Fibroblast of mammary gland (primary cell): ENCODE results near the gene GPR75.
"Not testable (repeated sequence)": the region's sequence is repeated elsewhere in the genome, so short reads cannot be mapped to it uniquely, and the experiment has no call there.

ENCODE experiments used
- DNase-seq: peaks from one replicate; pipeline ENCODE4 v3.0.0-alpha.2; 2010; ENCODE audit warnings: low read depth
- H3K4me3 ChIP-seq: 2 replicates; pipeline ENCODE4 v1.5.1; 2011; ENCODE audit warnings: low read depth, mild to moderate bottlenecking, low read length, moderate library complexity; ENCODE audit not compliant: control insufficient read depth
- TF ChIP-seq, protein P1 (sequence below): conservative IDR thresholded peaks from 2 replicates; pipeline ENCODE4 v1.5.1; 2011; ENCODE audit warnings: low read depth, low read length, inconsistent platforms; ENCODE audit not compliant: control insufficient read depth, insufficient read depth

The GPR75 gene

DNA sequence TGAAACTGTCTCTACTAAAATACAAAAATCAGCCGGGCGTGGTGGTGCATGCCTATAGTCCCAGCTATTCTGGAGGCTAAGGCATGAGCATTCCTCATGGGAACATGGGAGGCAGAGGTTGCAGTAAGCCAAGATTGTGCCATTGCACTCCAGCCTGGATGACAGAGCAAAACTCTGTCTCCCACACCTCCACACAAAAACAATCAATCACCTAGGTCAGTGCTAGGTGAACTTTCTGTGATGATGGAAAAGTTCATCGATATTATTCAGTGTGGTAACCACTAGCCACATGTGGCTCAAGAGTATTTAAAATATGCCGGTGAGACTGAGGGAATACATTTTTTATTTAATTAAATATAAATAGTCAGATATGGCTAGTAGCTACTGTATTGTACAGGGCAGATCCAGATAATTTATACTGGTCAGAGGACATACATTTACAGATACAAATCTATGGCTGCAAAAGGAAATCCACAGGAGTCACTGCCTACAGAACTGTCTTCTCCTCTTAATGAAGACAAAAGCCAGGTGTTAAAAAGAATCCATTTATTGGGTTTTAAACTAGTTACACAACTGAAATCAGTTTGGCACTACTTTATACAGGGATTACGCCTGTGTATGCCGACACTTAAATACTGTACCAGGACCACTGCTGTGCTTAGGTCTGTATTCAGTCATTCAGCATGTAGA, 3.9 kb upstream of the GPR75 start:
- no peak overlapping the region for H3K4me3 ChIP-seq
- TF ChIP-seq, protein P1, sequence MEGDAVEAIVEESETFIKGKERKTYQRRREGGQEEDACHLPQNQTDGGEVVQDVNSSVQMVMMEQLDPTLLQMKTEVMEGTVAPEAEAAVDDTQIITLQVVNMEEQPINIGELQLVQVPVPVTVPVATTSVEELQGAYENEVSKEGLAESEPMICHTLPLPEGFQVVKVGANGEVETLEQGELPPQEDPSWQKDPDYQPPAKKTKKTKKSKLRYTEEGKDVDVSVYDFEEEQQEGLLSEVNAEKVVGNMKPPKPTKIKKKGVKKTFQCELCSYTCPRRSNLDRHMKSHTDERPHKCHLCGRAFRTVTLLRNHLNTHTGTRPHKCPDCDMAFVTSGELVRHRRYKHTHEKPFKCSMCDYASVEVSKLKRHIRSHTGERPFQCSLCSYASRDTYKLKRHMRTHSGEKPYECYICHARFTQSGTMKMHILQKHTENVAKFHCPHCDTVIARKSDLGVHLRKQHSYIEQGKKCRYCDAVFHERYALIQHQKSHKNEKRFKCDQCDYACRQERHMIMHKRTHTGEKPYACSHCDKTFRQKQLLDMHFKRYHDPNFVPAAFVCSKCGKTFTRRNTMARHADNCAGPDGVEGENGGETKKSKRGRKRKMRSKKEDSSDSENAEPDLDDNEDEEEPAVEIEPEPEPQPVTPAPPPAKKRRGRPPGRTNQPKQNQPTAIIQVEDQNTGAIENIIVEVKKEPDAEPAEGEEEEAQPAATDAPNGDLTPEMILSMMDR, result no peak
- no peak for DNase-seq

DNA sequence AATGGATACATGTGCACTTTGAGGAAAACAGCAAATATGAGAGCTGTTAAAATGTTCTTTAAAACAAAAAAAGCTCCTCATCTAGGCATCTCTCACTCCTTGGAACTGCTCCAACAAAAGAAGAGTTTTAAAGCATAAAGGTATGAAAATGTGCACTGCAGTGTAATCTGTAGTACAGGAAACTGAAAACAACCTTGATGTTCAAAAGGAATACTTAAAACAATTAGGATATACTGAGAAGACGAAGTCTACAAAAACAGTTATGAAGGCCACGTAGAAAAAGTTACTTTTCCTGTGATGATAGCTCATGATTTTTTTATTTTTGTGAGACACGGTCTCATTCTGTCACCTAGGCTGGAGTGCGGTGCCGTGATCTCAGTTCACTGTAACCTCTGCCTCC, 2.1 kb upstream of the GPR75 start:
- no peak overlapping the region for H3K4me3 ChIP-seq
- TF ChIP-seq, protein P1, result no peak
- DNase-seq, result no peak

DNA sequence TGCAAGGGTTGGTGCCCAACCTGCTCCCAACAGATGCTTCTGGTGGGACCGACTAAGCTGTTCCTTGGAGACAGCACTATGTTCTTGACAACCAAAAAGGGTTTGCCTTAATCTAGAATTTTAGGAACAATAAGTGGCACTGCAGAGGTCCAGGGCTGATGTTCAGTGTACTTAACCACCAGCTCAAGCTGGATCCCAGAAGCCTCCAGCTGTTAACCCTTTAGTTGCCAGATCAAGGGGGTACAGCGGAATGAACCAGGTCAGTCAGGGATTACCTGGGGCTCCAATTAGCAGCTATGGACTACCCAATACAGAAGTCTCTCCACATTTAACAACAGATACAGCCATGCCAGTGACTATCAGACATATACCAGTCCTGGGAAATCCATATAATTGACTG, 3.5 kb downstream of the GPR75 start:
- TF ChIP-seq, protein P1, result no peak
- DNase-seq, result no peak
- H3K4me3 ChIP-seq, result no peak overlapping the region

DNA sequence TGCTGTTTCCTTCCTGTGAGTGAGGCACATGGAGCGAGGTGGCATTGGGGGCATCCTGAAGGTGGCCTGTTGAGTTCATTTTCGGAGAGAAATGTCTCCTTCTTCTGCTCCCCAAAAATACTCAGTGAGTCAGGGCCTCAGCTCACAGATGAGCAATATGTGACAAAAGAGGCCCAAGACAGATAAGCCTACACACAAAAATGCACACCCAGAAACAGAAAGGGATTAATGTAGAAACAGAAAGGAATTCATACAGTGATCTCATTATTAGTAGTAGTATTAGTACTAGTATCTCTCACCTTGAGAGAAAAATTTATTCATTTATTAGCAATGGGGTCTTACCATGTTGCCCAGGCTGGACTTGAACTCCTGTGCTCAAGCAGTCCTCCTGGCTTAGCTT, 5.1 kb downstream of the GPR75 start:
- DNase-seq, result no peak
- no peak overlapping the region for H3K4me3 ChIP-seq

DNA sequence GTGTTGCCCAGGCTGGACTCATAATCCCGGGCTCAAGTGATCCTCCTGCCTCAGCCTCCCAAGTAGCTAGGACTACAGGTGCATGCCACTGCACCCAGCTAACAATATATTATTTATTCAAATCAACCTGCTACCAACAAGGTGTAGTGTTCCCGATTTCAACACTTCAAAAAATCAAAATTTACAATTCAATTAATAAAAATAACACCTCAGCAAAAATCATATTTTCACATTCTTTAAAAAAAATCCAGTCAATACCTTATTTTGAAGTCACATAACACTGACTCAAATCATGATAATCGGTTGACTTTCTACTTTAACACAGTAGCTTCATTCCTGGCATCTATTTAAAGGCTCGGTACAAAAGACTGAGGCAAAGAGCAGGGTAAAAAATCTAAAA, 7.2 kb downstream of the GPR75 start:
- no peak for DNase-seq

More for the DNA sequence above, 5.1 kb downstream of the GPR75 start:
- TF ChIP-seq, protein P1, result no peak

DNA sequence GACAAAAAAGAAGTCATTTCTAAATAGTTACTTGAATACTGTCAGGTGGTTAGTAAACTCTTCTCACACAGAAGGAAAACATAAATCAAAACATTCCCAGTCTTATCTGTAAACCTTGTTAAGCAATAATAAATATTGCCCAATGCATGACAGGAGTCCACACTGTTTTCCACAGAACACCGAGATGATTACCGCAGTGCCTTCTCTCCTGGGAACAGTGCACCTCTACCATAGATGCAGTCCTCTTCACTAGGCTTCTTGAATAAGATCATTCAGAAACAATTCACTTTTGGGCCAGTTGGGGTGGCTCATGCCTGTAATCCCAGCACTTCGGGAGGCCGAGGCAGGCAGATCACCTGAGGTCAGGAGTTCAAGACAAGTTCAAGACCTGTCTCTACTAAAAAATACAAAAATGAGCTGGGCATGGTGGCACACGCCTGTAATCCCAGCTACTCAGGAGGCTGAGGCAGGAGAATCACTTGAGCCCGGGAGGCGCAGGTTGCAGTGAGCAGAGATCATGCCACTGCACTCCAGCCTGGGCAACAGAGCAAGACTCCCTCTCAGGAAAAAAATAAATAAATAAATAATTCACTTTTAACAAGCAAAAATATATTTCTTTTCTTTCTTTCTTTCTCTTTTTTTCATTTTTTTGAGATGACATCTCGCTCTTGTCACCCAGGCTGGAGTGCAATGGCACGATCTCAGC, 8.6 kb downstream of the GPR75 start:
- DNase-seq, result peak; percentile 28

More for the DNA sequence above, 7.2 kb downstream of the GPR75 start:
- TF ChIP-seq, protein P1, result no peak
- H3K4me3 ChIP-seq, result no peak overlapping the region

DNA sequence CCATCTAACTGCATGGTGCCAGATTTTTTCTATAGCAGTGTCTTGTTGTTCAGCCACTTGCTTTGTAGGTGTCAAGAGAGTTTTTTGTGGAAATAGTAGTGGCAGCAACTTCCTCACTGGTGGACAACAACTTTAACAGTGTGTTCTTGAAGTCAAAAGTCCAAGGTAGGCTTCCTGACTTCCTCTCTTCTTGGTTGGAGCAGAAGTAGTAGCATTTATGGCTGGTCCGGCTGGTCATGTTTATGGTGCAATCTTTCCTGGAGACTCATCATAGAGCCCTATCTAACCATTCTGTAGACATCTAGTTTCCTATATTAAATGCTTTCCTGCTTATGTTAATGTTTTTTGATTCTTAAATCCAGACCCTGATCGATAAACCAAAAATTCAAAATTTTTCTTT, 11.7 kb downstream of the GPR75 start:
- no peak for DNase-seq
- TF ChIP-seq, protein P1, result no peak
- H3K4me3 ChIP-seq, result no peak overlapping the region

More for the DNA sequence above, 8.6 kb downstream of the GPR75 start:
- not testable (repeated sequence) for H3K4me3 ChIP-seq
